GM18520 (cell line): ENCODE data around the gene G6PD.
A peak's percentile ranks its signal among the peaks of the same experiment; 100 is the strongest.
"Not testable (repeated sequence)": the region's sequence is repeated elsewhere in the genome, so short reads cannot be mapped to it uniquely, and the experiment has no call there.

ENCODE experiments used
- ATAC-seq: cut with Tn5 transposase; IDR thresholded peaks from one replicate; pipeline ENCODE4 v1.9.1; 2021; ENCODE audit not compliant: unreplicated experiment

Gene G6PD

GRCh38 chrX:154515966-154516655 lies 30.5 kb downstream of the G6PD start, which contains the start of gene FAM3A:
FAM3A (minus strand) TSS chrX:154516232; CDS start chrX:154515772, 460 bp downstream.
- peak; percentile 92 for ATAC-seq

- ATAC-seq: no peak
Observed at GRCh38 chrX:154515090-154515965, 31.3 kb downstream of the G6PD start.

GRCh38 chrX:154513716-154514115 lies 32.9 kb downstream of the G6PD start:
- ATAC-seq: no peak

GRCh38 chrX:154512879-154513553 lies 33.6 kb downstream of the G6PD start:
- no peak for ATAC-seq

- ATAC-seq: no peak
Observed at GRCh38 chrX:154511761-154512160, 34.9 kb downstream of the G6PD start.

GRCh38 chrX:154509455-154509854 lies 37.2 kb downstream of the G6PD start:
- ATAC-seq: no peak

GRCh38 chrX:154508384-154508745 lies 38.3 kb downstream of the G6PD start:
- no peak for ATAC-seq

- no peak for ATAC-seq
Observed at GRCh38 chrX:154507673-154508383, 38.8 kb downstream of the G6PD start.

GRCh38 chrX:154506483-154507332 lies 39.9 kb downstream of the G6PD start:
- ATAC-seq: no peak

GRCh38 chrX:154505734-154506133 lies 40.9 kb downstream of the G6PD start:
- no peak for ATAC-seq

- ATAC-seq: no peak
Observed at GRCh38 chrX:154502989-154503388, 43.7 kb downstream of the G6PD start.

GRCh38 chrX:154502098-154502497 lies 44.5 kb downstream of the G6PD start:
- ATAC-seq: no peak

GRCh38 chrX:154501423-154501822 lies 45.2 kb downstream of the G6PD start:
- ATAC-seq: not testable (repeated sequence)

GRCh38 chrX:154496591-154497137 lies 50.0 kb downstream of the G6PD start:
- ATAC-seq: not testable (repeated sequence)

- ATAC-seq: no peak
Observed at GRCh38 chrX:154495472-154495922, 51.1 kb downstream of the G6PD start.

GRCh38 chrX:154494715-154495114 lies 51.9 kb downstream of the G6PD start:
- ATAC-seq: no peak

GRCh38 chrX:154490414-154491083 lies 56.1 kb downstream of the G6PD start, which contains the start of gene SLC10A3:
SLC10A3 (minus strand) TSS chrX:154490629; CDS start chrX:154488940, 1,689 bp downstream.
- ATAC-seq: peak; percentile 82

- ATAC-seq: peak; percentile 4
Observed at GRCh38 chrX:154490021-154490413, 56.6 kb downstream of the G6PD start.

- ATAC-seq: no peak
Observed at GRCh38 chrX:154489182-154489581, 57.5 kb downstream of the G6PD start.
